ENCODE measurements around the gene LRG1. TPM values are rescaled to one million over a fixed set of nuclear protein-coding genes. Genes with fewer than 3 reads are reported as not detected.

The LRG1 gene
- polyA plus RNA-seq, 1 donor (not counting 4 experiments of a cell fraction or from before 2014, with no cell fraction given): 1.2 TPM

GRCh38 chr19:4523306-4524110 is 16.3 kb downstream of the LRG1 start:
- Histone ChIP-seq H3K36me3 (ENCODE audit: control insufficient read depth in 2 of 2, extremely low read depth in 1 of 2, insufficient read depth in 2 of 2, low read length in 2 of 2) (no peaks in the 10 kb centered on the region), H4K20me1 (ENCODE audit: control insufficient read depth, extremely low read depth, insufficient read depth, low read length) (no peaks in the 10 kb centered on the region), H3K4me1 (ENCODE audit: control insufficient read depth, extremely low read depth, insufficient read depth, low read length) (peaks cover 11% of the 10 kb centered on the region), H3K9ac (ENCODE audit: control insufficient read depth, extremely low read depth, insufficient read depth, low read length) (no peak overlapping the region), H3K27ac (ENCODE audit: control insufficient read depth, insufficient read depth, low read length) (no peak overlapping the region), H3K9me1 (ENCODE audit: control insufficient read depth, extremely low read depth, insufficient read depth, low read length) (no peaks in the 10 kb centered on the region), H2AFZ (ENCODE audit: control insufficient read depth, low read length) (no peak overlapping the region), H3K4me3 (ENCODE audit: control insufficient read depth in 2 of 3, extremely low read depth in 1 of 3, insufficient read depth in 2 of 3, low read depth in 1 of 3, low read length in 3 of 3) (no peak overlapping the region), H3K79me2 (ENCODE audit: control insufficient read depth, insufficient read depth, low read length) (no peaks in the 10 kb centered on the region), H3K4me2 (ENCODE audit: control insufficient read depth, extremely low read depth, insufficient read depth, low read depth, low read length) (no peak overlapping the region), H3K9me3 (ENCODE audit: control insufficient read depth, low read depth, low read length) (no peaks in the 10 kb centered on the region), H3K27me3 (ENCODE audit: control insufficient read depth, extremely low read depth, insufficient read depth, low read length) (peaks cover 8% of the 10 kb centered on the region)
- TF ChIP-seq CTCF (optimal IDR thresholded peaks at IDR 0.05 in 1 of 3, IDR thresholded peaks at IDR 0.05 in 1 of 3, conservative IDR thresholded peaks at IDR 0.05 in 1 of 3; ENCODE audit: extremely low read depth in 1 of 3, insufficient read depth in 2 of 3, low read length in 3 of 3) (peak; percentile 79 to 92 (median 88)), EZH2 (IDR thresholded peaks at IDR 0.05; ENCODE audit: low read length) (no peak)
- DNase-seq (ENCODE audit: low read depth, low spot score): no peak
- dilution Hi-C loops (cut with MboI; ENCODE audit: extremely low pct_ligation_motif_present, low sequenced_read_pairs): no loop called here
- FAIRE-seq: no peak

GRCh38 chr19:4522291-4523002 is 17.4 kb downstream of the LRG1 start:
- Histone ChIP-seq H3K4me2 (ENCODE audit: control insufficient read depth, extremely low read depth, insufficient read depth, low read depth, low read length) (no peak overlapping the region), H3K9me3 (ENCODE audit: control insufficient read depth, low read depth, low read length) (no peaks in the 10 kb centered on the region), H3K4me3 (ENCODE audit: control insufficient read depth in 2 of 3, extremely low read depth in 1 of 3, insufficient read depth in 2 of 3, low read depth in 1 of 3, low read length in 3 of 3) (no peak overlapping the region), H3K9ac (ENCODE audit: control insufficient read depth, extremely low read depth, insufficient read depth, low read length) (no peak overlapping the region), H3K27me3 (ENCODE audit: control insufficient read depth, extremely low read depth, insufficient read depth, low read length) (peaks cover 8% of the 10 kb centered on the region), H3K9me1 (ENCODE audit: control insufficient read depth, extremely low read depth, insufficient read depth, low read length) (no peaks in the 10 kb centered on the region), H3K79me2 (ENCODE audit: control insufficient read depth, insufficient read depth, low read length) (no peaks in the 10 kb centered on the region), H2AFZ (ENCODE audit: control insufficient read depth, low read length) (no peak overlapping the region), H3K4me1 (ENCODE audit: control insufficient read depth, extremely low read depth, insufficient read depth, low read length) (peaks cover 11% of the 10 kb centered on the region), H4K20me1 (ENCODE audit: control insufficient read depth, extremely low read depth, insufficient read depth, low read length) (no peaks in the 10 kb centered on the region), H3K36me3 (ENCODE audit: control insufficient read depth in 2 of 2, extremely low read depth in 1 of 2, insufficient read depth in 2 of 2, low read length in 2 of 2) (no peaks in the 10 kb centered on the region), H3K27ac (ENCODE audit: control insufficient read depth, insufficient read depth, low read length) (no peak overlapping the region)
- no peak for DNase-seq (ENCODE audit: low read depth, low spot score)
- dilution Hi-C loops (cut with MboI; ENCODE audit: extremely low pct_ligation_motif_present, low sequenced_read_pairs): no loop called here
- TF ChIP-seq CTCF (optimal IDR thresholded peaks at IDR 0.05 in 1 of 3, IDR thresholded peaks at IDR 0.05 in 1 of 3, conservative IDR thresholded peaks at IDR 0.05 in 1 of 3; ENCODE audit: extremely low read depth in 1 of 3, insufficient read depth in 2 of 3, low read length in 3 of 3) (no peak), EZH2 (IDR thresholded peaks at IDR 0.05; ENCODE audit: low read length) (no peak)
- no peak for FAIRE-seq
